ENCODE measurements around the gene BCAP31.
"Not testable (repeated sequence)": the region's sequence is repeated elsewhere in the genome, so short reads cannot be mapped to it uniquely, and the experiment has no call there.

Gene BCAP31

GRCh38 chrX:153692611-153693156, 31.5 kb downstream of the BCAP31 start:
- DNase-seq, result no peak

DNA sequence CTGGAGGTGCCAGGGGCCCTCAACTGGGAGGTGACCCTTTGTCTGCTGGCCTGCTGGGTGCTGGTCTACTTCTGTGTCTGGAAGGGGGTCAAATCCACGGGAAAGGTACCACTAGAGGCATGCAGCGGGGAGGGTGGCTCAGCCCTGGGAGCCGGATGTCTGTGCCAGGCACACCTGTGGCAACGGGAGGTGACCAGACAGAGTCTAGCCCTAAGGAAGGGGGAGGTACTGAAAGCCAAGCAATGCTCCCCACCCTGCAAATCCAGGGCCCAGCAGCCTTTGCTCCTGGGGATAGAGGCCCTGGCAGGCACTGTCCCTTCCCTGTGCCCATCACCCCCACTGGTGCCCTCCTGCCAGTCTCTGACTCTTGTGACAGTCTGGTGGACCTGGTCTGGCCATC, 32.2 kb downstream of the BCAP31 start:
- DNase-seq, result no peak

DNA sequence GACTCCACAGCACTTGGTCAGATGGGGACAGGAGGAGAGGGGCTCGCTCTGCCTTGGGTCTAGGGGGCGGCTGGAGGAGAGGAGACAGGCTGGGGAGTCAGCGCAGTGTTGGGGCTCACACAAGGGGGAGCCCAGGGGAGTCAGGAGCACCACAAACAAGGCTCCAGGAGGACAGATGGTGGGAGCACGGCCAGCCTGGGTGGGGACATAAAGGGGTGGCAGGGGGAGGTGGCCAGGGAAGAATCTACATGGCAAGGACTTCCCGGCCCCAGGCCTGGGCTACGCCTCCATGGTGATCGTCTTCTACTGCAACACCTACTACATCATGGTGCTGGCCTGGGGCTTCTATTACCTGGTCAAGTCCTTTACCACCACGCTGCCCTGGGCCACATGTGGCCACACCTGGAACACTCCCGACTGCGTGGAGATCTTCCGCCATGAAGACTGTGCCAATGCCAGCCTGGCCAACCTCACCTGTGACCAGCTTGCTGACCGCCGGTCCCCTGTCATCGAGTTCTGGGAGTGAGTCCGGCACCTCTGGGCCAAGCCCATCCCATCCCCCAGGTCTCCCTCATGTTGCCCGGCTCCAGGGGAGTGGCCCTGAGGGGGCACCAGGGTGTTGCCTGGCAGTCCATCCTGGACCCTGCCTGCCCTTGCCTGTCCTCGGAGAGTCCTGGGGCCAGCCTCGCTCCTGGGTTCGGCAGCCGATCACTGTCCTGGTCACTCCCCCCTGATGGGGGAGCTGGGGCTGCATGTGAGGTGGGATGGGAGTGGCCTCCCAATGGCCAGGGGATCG, 33.0 kb downstream of the BCAP31 start:
- not testable (repeated sequence) for DNase-seq

GRCh38 chrX:153690466-153690865, 33.7 kb downstream of the BCAP31 start:
- DNase-seq, result no peak

DNA sequence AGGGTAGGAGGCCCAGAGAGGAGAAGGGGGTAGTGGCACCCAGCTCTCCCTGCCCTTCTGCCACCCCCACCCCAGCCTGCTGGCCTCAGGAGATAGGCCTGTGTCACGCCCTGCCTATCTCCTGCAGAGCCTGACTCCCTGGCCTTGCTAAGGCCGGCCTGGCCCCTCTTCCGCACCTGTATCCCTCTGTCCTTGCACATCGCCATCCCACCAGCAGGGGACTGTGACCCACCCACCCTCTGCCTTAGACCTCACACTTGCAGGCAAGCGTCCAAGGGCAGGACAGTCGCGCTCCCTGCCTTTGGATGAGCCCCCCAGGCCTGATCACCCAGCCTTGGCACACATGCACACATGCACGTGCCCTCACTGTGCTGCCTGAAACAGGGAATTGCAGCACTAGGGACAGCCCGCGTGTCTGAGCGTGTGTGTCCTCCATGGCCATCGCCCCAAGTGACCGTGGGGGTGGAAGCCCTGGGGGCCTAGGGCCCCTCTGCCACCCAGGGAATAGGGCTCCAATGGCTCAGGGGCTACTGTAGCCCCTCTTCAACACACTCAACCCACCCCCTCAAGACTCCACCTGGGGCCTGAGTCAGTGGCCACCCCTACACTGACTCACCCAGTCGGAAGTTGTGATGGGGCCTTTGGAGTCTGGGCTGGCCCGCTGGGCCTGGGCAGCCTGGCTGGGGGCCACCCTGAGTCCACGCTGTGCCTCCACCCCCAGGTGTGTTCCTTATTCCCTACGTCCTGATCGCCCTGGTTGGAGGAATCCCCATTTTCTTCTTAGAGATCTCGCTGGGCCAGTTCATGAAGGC, 34.3 kb downstream of the BCAP31 start:
- peak; percentile 67 for DNase-seq

DNA sequence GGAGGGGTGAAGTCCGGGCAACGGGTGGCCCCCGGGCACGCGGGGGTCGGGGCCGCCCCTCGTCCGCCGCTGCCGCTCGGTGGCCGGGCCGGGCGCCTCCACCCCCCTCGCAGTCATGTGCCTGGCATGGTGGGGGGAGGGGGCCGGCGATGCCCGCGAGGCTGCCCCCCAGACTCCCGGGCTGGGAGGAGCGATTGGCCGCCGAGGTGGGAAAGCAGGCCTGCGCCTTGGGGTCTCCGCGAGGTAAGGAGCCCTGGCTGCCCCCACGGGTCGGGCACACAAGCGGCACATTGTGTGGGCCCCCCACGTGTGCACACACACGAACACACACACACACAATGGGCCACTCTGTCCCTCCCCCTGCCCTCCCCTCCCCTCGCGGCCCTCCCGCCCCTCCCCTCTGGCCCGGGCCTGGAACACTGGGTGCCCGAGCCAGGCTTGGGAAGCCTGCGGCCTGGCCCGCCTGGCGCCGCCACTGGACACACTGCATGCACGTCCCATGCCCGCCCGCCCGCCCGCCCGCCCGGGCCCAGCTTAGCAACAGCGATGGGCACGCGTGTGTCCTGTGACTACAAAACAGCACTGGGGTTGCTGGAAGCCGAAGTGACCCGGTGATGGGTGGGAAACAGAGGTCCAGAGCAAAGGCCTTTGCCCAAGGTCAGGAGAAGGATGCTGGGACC, 35.1 kb downstream of the BCAP31 start:
- DNase-seq, result no peak

DNA sequence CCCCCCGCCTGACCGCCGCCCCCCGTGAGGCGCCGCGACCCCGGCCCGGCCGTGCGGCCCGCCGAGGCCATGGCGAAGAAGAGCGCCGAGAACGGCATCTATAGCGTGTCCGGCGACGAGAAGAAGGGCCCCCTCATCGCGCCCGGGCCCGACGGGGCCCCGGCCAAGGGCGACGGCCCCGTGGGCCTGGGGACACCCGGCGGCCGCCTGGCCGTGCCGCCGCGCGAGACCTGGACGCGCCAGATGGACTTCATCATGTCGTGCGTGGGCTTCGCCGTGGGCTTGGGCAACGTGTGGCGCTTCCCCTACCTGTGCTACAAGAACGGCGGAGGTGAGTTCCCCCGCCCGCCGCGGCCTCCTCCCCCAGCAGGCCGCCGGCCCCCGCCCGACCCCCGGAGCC, 35.7 kb downstream of the BCAP31 start:
- no peak for DNase-seq

- no peak for DNase-seq
Observed at GRCh38 chrX:153688071-153688470, 36.1 kb downstream of the BCAP31 start.

GRCh38 chrX:153687121-153688039, 36.8 kb downstream of the BCAP31 start, which contains the start of gene SLC6A8:
Gene SLC6A8, plus strand, starts transcription at chrX:153687926. Its CDS starts 649 bp downstream, at chrX:153688575.
- DNase-seq, result peak; percentile 57

DNA sequence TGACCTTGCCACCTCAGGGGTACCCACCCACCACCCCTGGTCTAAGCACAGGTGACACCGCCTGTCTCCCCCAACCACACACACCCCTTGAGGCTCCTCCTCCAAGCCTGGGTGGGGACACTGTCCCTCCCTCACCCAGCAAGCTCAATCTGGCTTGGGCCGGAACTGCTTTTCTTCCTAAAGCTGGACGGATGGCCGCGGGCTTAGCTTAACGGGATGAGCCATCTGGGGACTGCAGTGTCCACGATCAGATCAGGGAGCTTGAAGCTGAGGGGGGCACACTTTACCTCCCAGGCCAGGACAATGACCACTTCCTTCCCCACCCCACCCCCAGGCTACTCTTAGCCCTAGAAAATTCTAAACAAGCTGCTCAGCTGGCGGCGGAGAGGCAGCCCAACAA, 37.5 kb downstream of the BCAP31 start:
- DNase-seq, result no peak

DNA sequence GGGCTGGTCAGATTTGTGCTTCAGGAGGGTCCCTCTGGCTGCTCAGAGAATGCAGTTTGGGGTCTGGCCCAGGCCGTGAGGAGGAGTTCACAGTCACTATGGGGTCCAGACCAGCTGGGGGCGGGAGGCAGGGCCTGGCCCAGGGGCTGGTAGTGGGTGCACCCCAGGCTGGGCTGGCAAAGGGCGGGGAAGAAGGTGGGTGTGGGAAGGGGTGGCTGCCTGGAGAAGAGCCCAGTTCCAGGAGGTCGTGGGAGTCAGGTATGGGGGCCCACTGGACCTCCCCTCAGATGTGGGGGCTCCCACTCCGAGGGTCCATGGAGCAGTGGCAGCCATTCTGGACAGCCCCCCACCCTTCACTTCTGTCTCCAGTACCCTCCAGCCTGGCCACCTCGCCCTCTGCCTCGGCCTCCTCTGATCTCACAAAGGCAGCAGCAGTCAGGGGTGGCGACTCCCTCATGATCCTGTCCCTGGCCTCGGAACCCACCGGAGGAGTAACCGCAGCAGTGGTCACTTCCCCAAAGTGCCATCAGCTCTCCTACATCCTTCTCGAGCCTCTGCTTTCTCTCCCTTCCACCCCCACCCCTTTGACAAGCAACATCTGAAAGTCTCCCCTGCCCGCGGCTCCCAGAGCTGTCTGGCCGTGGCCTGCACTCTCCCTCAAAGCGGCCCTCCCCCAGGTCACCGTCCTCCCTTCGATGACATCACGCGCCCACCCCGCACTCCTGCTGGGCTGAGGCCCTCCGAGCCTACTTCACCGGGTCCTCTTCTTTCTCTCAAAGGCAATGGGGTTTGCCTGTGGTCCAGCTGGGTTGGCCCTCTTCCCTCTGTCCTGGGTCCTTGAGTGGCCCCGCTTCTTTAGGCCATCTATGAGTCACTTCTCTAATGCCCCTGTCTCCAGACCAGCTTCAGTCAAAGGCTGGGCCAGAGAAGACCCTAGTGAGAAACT, 38.2 kb downstream of the BCAP31 start:
- DNase-seq, result no peak

GRCh38 chrX:153685156-153685536, 39.0 kb downstream of the BCAP31 start:
- no peak for DNase-seq

DNA sequence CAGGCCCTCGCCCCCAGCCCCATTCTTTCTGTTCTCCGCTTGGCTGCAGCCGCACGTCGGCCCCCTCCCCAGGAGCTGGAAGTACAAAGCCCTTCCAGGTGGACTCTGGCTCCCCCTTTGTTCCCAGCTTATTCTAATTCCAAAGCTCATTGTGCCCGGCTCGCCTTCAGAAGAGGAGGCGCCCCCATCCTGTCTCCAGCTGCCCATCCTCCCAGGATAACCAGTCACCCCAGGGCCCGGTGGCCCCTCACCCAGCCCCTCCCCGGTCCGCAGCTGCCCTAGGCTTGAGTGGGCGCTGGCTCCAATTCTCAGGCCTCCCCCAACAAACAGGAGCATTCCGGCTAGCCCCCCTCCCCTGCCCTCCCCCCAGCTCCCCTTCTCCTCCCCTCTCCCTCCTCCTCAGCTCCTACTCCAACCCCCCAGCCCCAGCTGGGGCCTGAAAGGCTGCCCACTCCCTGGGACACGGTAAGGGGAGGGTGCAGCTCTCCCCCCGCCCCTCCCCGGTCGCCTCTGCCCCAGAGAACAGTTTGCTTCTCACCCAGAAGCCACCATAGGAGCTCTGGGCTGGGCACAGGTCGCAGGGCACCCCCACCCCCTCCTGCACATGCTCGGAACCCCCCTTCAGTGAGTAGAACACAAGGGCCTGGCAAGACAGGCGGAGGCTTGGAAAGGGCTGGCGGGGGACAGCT, 39.6 kb downstream of the BCAP31 start:
- no peak for DNase-seq

GRCh38 chrX:153683486-153683885, 40.7 kb downstream of the BCAP31 start:
- not testable (repeated sequence) for DNase-seq

- DNase-seq, result no peak
Observed at GRCh38 chrX:153681175-153681574, 43.0 kb downstream of the BCAP31 start.

GRCh38 chrX:153674219-153674851, 49.9 kb downstream of the BCAP31 start:
- no peak for DNase-seq

GRCh38 chrX:153673428-153674218, 50.6 kb downstream of the BCAP31 start, which contains the start of gene PNCK:
Gene PNCK, minus strand, starts transcription at chrX:153673813. Its CDS starts 737 bp downstream, at chrX:153673076.
- DNase-seq, result no peak

DNA sequence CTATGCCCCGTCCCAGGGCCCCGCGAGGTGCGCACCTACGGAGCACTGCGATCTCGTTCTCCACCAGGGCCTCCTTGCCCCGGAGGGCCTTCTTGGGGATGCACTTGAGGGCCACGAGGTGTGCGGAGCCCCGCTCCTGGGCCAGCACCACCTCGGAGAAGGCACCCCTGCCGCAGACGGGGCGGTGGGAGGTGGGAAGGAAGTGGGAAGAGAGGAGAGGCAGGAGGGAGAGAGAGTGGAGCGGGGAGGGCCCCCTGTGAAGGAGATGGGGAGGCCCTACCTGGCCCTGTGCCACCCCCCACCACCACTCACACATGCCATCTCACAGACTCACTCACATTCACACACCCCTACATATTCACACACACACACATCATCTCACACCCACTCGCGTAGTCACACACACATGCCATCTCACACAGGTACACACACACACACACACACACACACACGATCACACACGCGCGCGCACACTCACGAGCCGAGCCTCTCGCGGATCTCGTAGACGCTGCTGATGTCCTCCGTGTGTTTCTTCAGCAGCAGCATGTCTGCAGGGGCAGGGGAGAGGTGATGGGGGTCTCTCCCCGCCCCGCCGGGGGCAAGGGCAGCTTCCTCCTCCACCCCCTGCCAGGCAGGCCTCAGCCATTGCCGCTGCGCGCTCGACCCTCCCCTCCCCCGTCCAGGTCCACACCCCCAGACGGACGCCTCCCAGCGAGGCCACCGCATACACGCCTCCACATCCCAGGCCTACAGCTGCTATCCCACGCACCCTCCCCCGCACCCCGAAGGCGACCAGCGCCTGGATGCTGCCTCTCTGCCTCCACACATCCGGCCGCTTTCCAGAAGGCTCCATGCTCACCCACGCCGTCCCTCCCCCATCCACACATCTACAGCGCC, 51.4 kb downstream of the BCAP31 start:
- no peak for DNase-seq
